ENCODE results near the gene C5.

DNA sequence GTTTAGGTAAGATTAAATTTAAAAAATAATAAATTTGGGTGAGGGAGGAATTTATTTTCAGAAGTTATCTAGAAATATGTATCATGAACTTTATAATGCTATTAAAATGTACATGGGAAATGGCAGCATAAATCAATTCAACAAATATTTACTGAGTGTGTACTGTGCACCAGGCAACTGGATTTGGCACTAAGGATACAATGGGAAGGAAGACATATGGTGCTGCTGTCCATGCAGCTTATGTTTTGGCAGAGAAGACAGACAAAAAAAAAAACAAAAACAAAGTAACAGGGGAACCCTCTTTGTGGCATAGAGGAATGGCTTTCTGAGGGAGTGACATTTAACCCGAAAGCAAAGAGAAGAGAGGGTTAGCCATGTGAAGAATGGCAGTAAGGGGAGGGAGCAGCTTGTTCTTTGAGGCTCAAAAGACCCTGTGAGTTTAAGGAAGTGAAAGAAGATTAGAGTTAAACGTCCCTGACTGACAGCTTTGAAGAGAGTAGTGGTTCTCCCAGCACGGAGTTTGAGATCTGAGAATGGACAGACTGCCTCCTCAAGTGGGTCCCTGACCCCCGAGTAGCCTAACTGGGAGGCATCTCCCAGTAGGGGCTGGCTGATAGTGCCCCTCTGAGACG is 48.6 kb upstream of the C5 start:
- no peak for TF ChIP-seq CTCF (IDR thresholded peaks at IDR 0.05; ENCODE audit: insufficient read depth, low read length, poor library complexity, severe bottlenecking)
- no peak for TF ChIP-seq EZH2phosphoT487 (conservative IDR thresholded peaks at IDR 0.05; ENCODE audit: low read length)

All from SU-DHL-6 (cell line).